ENCODE data around the gene MSH5. TPM values are rescaled to one million over a fixed set of nuclear protein-coding genes. Genes with fewer than 3 reads are reported as not detected.

MSH5 gene
- total and polyA plus RNA-seq, 2 of the 13 experiments (the other 11 are each of a cell fraction or from before 2014, with no cell fraction given): 10.2 to 38.7 TPM

DNA sequence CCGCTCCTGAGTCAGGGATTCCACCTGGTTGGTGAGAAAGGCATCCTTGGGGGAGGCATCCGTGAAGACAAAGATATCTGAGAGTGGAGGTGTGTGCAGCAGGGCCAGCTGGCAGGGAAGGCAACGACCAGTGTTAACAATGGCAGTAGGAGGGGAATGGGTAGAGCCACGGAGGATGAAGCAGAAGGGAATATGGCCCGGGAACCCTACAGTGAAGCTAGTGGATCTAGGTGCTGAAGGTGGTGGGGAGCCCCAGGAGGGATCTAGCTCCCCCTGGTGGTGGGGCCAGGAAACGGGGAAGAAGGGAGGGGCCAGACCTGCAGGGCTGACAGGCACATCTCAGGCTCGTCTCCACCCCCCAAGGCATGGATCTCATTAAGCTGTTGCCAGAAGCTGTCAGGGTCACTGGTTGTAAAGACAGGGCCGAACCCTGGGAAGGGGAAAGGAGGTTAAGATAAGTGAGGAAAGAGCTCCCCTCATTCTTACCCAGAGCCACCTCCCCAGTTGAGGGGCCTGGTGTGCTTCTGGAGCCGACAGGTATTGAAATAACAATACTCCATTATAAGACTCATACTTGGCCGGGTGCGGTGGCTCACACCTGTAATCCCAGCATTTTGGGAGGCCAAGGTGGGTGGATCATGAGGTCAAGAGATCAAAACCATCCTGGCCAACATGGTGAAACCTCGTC is 30.0 kb downstream of the MSH5 start (continued):
- TF ChIP-seq, protein P1, sequence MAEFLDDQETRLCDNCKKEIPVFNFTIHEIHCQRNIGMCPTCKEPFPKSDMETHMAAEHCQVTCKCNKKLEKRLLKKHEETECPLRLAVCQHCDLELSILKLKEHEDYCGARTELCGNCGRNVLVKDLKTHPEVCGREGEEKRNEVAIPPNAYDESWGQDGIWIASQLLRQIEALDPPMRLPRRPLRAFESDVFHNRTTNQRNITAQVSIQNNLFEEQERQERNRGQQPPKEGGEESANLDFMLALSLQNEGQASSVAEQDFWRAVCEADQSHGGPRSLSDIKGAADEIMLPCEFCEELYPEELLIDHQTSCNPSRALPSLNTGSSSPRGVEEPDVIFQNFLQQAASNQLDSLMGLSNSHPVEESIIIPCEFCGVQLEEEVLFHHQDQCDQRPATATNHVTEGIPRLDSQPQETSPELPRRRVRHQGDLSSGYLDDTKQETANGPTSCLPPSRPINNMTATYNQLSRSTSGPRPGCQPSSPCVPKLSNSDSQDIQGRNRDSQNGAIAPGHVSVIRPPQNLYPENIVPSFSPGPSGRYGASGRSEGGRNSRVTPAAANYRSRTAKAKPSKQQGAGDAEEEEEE (CRISPR knock-in tag; IDR thresholded peaks at IDR 0.05; ENCODE audit: borderline replicate concordance): no peak
- TF ChIP-seq, protein P2, sequence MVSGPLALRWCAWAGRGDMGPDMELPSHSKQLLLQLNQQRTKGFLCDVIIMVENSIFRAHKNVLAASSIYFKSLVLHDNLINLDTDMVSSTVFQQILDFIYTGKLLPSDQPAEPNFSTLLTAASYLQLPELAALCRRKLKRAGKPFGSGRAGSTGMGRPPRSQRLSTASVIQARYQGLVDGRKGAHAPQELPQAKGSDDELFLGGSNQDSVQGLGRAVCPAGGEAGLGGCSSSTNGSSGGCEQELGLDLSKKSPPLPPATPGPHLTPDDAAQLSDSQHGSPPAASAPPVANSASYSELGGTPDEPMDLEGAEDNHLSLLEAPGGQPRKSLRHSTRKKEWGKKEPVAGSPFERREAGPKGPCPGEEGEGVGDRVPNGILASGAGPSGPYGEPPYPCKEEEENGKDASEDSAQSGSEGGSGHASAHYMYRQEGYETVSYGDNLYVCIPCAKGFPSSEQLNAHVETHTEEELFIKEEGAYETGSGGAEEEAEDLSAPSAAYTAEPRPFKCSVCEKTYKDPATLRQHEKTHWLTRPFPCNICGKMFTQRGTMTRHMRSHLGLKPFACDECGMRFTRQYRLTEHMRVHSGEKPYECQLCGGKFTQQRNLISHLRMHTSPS (CRISPR knock-in tag; IDR thresholded peaks at IDR 0.05; ENCODE audit: low read depth): no peak
- TF ChIP-seq ATM (IDR thresholded peaks at IDR 0.05; ENCODE audit: borderline replicate concordance) (no peak), EHMT2 (IDR thresholded peaks at IDR 0.05; ENCODE audit: borderline replicate concordance, low read depth, low read length) (no peak), NFIC (IDR thresholded peaks at IDR 0.05; ENCODE audit: low read length) (no peak), BORCS8-MEF2B (CRISPR knock-in tag; IDR thresholded peaks at IDR 0.05) (no peak), ZBTB38 (CRISPR knock-in tag; IDR thresholded peaks at IDR 0.05) (peak; percentile 65; the same call in 1 of the 2 replicates), SP5 (CRISPR knock-in tag; IDR thresholded peaks at IDR 0.05; ENCODE audit: borderline replicate concordance, low read depth) (peak; percentile 64; the same call in 1 of the 2 replicates), STAT5B (CRISPR knock-in tag; IDR thresholded peaks at IDR 0.05) (no peak), U2AF2 (IDR thresholded peaks at IDR 0.05; ENCODE audit: low read depth, low read length) (no peak), FOXA1 (IDR thresholded peaks at IDR 0.05) (no peak), FOXA1 (CRISPR knock-in tag; IDR thresholded peaks at IDR 0.05) (no peak), MAFG (CRISPR knock-in tag; IDR thresholded peaks at IDR 0.05) (no peak), KLF9 (CRISPR knock-in tag; IDR thresholded peaks at IDR 0.05; ENCODE audit: low read depth) (no peak)
- TF ChIP-seq, protein P3, sequence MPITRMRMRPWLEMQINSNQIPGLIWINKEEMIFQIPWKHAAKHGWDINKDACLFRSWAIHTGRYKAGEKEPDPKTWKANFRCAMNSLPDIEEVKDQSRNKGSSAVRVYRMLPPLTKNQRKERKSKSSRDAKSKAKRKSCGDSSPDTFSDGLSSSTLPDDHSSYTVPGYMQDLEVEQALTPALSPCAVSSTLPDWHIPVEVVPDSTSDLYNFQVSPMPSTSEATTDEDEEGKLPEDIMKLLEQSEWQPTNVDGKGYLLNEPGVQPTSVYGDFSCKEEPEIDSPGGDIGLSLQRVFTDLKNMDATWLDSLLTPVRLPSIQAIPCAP (CRISPR knock-in tag; IDR thresholded peaks at IDR 0.05; ENCODE audit: low read depth): no peak
- TF ChIP-seq, protein P4, sequence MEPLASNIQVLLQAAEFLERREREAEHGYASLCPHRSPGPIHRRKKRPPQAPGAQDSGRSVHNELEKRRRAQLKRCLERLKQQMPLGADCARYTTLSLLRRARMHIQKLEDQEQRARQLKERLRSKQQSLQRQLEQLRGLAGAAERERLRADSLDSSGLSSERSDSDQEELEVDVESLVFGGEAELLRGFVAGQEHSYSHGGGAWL (CRISPR knock-in tag; IDR thresholded peaks at IDR 0.05): no peak; the same call in 1 of the 2 replicates
- TF ChIP-seq, protein P5, sequence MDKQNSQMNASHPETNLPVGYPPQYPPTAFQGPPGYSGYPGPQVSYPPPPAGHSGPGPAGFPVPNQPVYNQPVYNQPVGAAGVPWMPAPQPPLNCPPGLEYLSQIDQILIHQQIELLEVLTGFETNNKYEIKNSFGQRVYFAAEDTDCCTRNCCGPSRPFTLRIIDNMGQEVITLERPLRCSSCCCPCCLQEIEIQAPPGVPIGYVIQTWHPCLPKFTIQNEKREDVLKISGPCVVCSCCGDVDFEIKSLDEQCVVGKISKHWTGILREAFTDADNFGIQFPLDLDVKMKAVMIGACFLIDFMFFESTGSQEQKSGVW (CRISPR knock-in tag; IDR thresholded peaks at IDR 0.05; ENCODE audit: borderline replicate concordance): no peak
- TF ChIP-seq, protein P6, sequence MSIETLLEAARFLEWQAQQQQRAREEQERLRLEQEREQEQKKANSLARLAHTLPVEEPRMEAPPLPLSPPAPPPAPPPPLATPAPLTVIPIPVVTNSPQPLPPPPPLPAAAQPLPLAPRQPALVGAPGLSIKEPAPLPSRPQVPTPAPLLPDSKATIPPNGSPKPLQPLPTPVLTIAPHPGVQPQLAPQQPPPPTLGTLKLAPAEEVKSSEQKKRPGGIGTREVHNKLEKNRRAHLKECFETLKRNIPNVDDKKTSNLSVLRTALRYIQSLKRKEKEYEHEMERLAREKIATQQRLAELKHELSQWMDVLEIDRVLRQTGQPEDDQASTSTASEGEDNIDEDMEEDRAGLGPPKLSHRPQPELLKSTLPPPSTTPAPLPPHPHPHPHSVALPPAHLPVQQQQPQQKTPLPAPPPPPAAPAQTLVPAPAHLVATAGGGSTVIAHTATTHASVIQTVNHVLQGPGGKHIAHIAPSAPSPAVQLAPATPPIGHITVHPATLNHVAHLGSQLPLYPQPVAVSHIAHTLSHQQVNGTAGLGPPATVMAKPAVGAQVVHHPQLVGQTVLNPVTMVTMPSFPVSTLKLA (IDR thresholded peaks at IDR 0.05): no peak
- TF ChIP-seq, protein P7, sequence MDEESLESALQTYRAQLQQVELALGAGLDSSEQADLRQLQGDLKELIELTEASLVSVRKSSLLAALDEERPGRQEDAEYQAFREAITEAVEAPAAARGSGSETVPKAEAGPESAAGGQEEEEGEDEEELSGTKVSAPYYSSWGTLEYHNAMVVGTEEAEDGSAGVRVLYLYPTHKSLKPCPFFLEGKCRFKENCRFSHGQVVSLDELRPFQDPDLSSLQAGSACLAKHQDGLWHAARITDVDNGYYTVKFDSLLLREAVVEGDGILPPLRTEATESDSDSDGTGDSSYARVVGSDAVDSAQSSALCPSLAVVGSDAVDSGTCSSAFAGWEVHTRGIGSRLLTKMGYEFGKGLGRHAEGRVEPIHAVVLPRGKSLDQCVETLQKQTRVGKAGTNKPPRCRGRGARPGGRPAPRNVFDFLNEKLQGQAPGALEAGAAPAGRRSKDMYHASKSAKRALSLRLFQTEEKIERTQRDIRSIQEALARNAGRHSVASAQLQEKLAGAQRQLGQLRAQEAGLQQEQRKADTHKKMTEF (CRISPR knock-in tag; IDR thresholded peaks at IDR 0.05): peak; percentile 58; the same call in 1 of the 2 replicates
- TF ChIP-seq, protein P8, sequence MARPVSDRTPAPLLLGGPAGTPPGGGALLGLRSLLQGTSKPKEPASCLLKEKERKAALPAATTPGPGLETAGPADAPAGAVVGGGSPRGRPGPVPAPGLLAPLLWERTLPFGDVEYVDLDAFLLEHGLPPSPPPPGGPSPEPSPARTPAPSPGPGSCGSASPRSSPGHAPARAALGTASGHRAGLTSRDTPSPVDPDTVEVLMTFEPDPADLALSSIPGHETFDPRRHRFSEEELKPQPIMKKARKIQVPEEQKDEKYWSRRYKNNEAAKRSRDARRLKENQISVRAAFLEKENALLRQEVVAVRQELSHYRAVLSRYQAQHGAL (CRISPR knock-in tag; IDR thresholded peaks at IDR 0.05; ENCODE audit: not compliant biosample characterization): no peak

Measured in HepG2 (cell line).